Neural cell (in vitro differentiated cells): ENCODE measurements around the gene LRRC42. TPM values are rescaled to one million over a fixed set of nuclear protein-coding genes. Genes with fewer than 3 reads are reported as not detected.

Experiments
- H2AFZ ChIP-seq: fragments of 200-600, 300-800 bp; sonication (generic), shearing (Covaris generic); 2 replicates; pipeline ENCODE4 v1.6.0; 2014; ENCODE audit warnings: low read depth, mild to moderate bottlenecking, antibody characterized with exemption, low read length, moderate library complexity
- H3F3A ChIP-seq: fragments of 200-600 bp; shearing (Covaris generic); 2 replicates; pipeline ENCODE4 v1.6.1; 2016; ENCODE audit warnings: mild to moderate bottlenecking, moderate library complexity, mixed read lengths, antibody characterized with exemption, low read length; ENCODE audit not compliant: insufficient read depth, poor library complexity, severe bottlenecking
- H3K27ac ChIP-seq: fragments of 200-600, 300-800 bp; sonication (generic), shearing (Covaris generic); 2 replicates; pipeline ENCODE4 v1.5.1; 2014; ENCODE audit warnings: mild to moderate bottlenecking, low read length, moderate library complexity
- H3K27me3 ChIP-seq: fragments of 300-800, 200-600 bp; sonication (generic), shearing (Covaris generic); 2 replicates; pipeline ENCODE4 v1.6.0; 2014; ENCODE audit warnings: mild to moderate bottlenecking, low read depth, low read length, moderate library complexity; ENCODE audit not compliant: insufficient read depth
- H3K36me3 ChIP-seq: fragments of 300-800, 200-600 bp; sonication (generic), shearing (Covaris generic); 2 replicates; pipeline ENCODE4 v1.5.1; 2014; ENCODE audit warnings: mild to moderate bottlenecking, antibody characterized with exemption, low read length, moderate library complexity; ENCODE audit not compliant: insufficient read depth
- H3K4me2 ChIP-seq: fragments of 300-800, 200-600 bp; sonication (generic), shearing (Covaris generic); 2 replicates; pipeline ENCODE4 v1.6.0; 2014; ENCODE audit warnings: mild to moderate bottlenecking, low read length
- H3K4me3 ChIP-seq: fragments of 300-800, 200-600 bp; sonication (generic), shearing (Covaris generic); 2 replicates; pipeline ENCODE4 v1.5.1; 2014; ENCODE audit warnings: mild to moderate bottlenecking, low read length, moderate library complexity
- H3K79me2 ChIP-seq: fragments of 200-600 bp; shearing (Covaris generic); replicated peaks from 2 replicates; pipeline ENCODE4 v1.6.0; 2014; ENCODE audit warnings: mild to moderate bottlenecking, low read length, moderate library complexity; ENCODE audit not compliant: insufficient read depth
- H3K9ac ChIP-seq: fragments of 300-800, 200-600 bp; sonication (generic), shearing (Covaris generic); 2 replicates; pipeline ENCODE4 v1.6.1; 2016; ENCODE audit warnings: mild to moderate bottlenecking, low read length, mixed read lengths
- H3K9me2 ChIP-seq: fragments of 200-600 bp; shearing (Covaris generic); 2 replicates; pipeline ENCODE4 v1.6.1; 2016; ENCODE audit warnings: mild to moderate bottlenecking, low read length, mixed read lengths; ENCODE audit not compliant: insufficient read depth
- H3K9me3 ChIP-seq: fragments of 200-600, 300-800 bp; sonication (generic), shearing (Covaris generic); 2 replicates; pipeline ENCODE4 v1.6.1; 2016; ENCODE audit warnings: mild to moderate bottlenecking, mixed run types, low read length, moderate library complexity, mixed read lengths
- H4K20me1 ChIP-seq: fragments of 200-600 bp; shearing (Covaris generic); 2 replicates; pipeline ENCODE4 v1.6.1; 2016; ENCODE audit warnings: mild to moderate bottlenecking, mixed run types; ENCODE audit not compliant: insufficient read depth
- CTCF ChIP-seq: fragments of 450-650 bp; IDR thresholded peaks from 2 replicates; pipeline ENCODE4 v1.5.1; 2014; ENCODE audit warnings: antibody characterized with exemption, mild to moderate bottlenecking, moderate library complexity; ENCODE audit not compliant: poor library complexity, severe bottlenecking
- EP300 ChIP-seq: fragments of 450-650 bp; conservative IDR thresholded peaks from 2 replicates; pipeline ENCODE4 v1.6.1; 2014; ENCODE audit warnings: antibody characterized with exemption, mild to moderate bottlenecking, moderate library complexity; ENCODE audit not compliant: poor library complexity, severe bottlenecking
- EZH2 ChIP-seq: fragments of 200-600, 300-800 bp; shearing (Covaris generic), sonication (generic); IDR thresholded peaks from 2 replicates; pipeline ENCODE4 v1.6.1; 2014; ENCODE audit warnings: antibody characterized with exemption, low read length, borderline replicate concordance, mild to moderate bottlenecking; ENCODE audit not compliant: insufficient read depth, poor library complexity, severe bottlenecking
- MXI1 ChIP-seq: fragments of 450-650 bp; conservative IDR thresholded peaks from 2 replicates; pipeline ENCODE4 v1.6.1; 2014; ENCODE audit warnings: antibody characterized with exemption, mild to moderate bottlenecking; ENCODE audit not compliant: poor library complexity, severe bottlenecking
- POLR2AphosphoS5 ChIP-seq: IDR thresholded peaks from 2 replicates; pipeline ENCODE4 v1.6.1; 2012
- RAD21 ChIP-seq: fragments of 450-650 bp; conservative IDR thresholded peaks from 2 replicates; pipeline ENCODE4 v1.6.1; 2014; ENCODE audit warnings: antibody characterized with exemption, mild to moderate bottlenecking, moderate library complexity
- REST ChIP-seq: IDR thresholded peaks from 2 replicates; pipeline ENCODE4 v1.6.1; 2012; ENCODE audit warnings: borderline replicate concordance
- SMC3 ChIP-seq: fragments of 450-650 bp; conservative IDR thresholded peaks from 2 replicates; pipeline ENCODE4 v1.6.1; 2014; ENCODE audit warnings: antibody characterized with exemption, mild to moderate bottlenecking, moderate library complexity; ENCODE audit not compliant: poor library complexity
- TAF1 ChIP-seq: IDR thresholded peaks from 2 replicates; pipeline ENCODE4 v1.6.1; 2012; ENCODE audit warnings: low read depth
- polyA plus RNA-seq: library from polyadenylated mRNA; depleted of rRNA; stranded (reverse); fragments of >200 nt; gene quantifications from 2 replicates; pipeline ENCODE4 v1.2.3, GENCODE V29; 2014

The LRRC42 gene
- polyA plus RNA-seq, 1 donor from 2014 or later, result 23.9 TPM

- no peak overlapping the region for H3K4me2 ChIP-seq
- no peak overlapping the region for H3K9ac ChIP-seq
- H2AFZ ChIP-seq, result no peak overlapping the region
Measured at GRCh38 chr1:53982034-53982762, 36.0 kb downstream of the LRRC42 start.

GRCh38 chr1:53982763-53983104 lies 36.6 kb downstream of the LRRC42 start:
- Histone ChIP-seq H3K4me2 (no peak overlapping the region), H3K9me2 (no peaks in the 10 kb centered on the region), H3K4me3 (peak overlapping the region; percentile 4), H2AFZ (no peak overlapping the region), H4K20me1 (no peaks in the 10 kb centered on the region), H3K9ac (no peak overlapping the region), H3F3A (no peaks in the 10 kb centered on the region), H3K9me3 (no peaks in the 10 kb centered on the region), H3K36me3 (no peaks in the 10 kb centered on the region), H3K27me3 (no peaks in the 10 kb centered on the region), H3K27ac (no peak overlapping the region), H3K79me2 (no peaks in the 10 kb centered on the region)
- TF ChIP-seq RAD21 (no peak), MXI1 (no peak), POLR2AphosphoS5 (no peak)

More at GRCh38 chr1:53982034-53982762, 36.0 kb downstream of the LRRC42 start:
- Histone ChIP-seq H4K20me1 (no peaks in the 10 kb centered on the region), H3K9me3 (no peaks in the 10 kb centered on the region), H3F3A (no peaks in the 10 kb centered on the region), H3K27me3 (no peaks in the 10 kb centered on the region), H3K36me3 (no peaks in the 10 kb centered on the region), H3K4me3 (peak overlapping the region; percentile 4), H3K9me2 (no peaks in the 10 kb centered on the region), H3K79me2 (no peaks in the 10 kb centered on the region), H3K27ac (no peak overlapping the region)
- TF ChIP-seq SMC3 (no peak), TAF1 (no peak), REST (no peak), EP300 (no peak), RAD21 (no peak), MXI1 (no peak), CTCF (no peak), EZH2 (no peak), POLR2AphosphoS5 (no peak)
